GM06990 (cell line): ENCODE results near the gene LACTBL1.

Experiments used
- DNase-seq: peaks from one replicate; pipeline ENCODE4 v3.0.0-alpha.2; 2011; ENCODE audit not compliant: insufficient read length; ENCODE audit errors: extremely low read depth
- H3K27me3 ChIP-seq: replicated peaks from 2 replicates; pipeline ENCODE4 v1.6.0; 2011; ENCODE audit warnings: low read length; ENCODE audit not compliant: control insufficient read depth, insufficient read depth
- H3K36me3 ChIP-seq: 2 replicates; pipeline ENCODE4 v1.5.1; 2011; ENCODE audit warnings: low read length; ENCODE audit not compliant: control insufficient read depth, insufficient read depth
- H3K4me3 ChIP-seq: replicated peaks from 2 replicates; pipeline ENCODE4 v1.5.1; 2011; ENCODE audit warnings: low read depth, mild to moderate bottlenecking, control low read depth, low read length
- CTCF ChIP-seq: IDR thresholded peaks from 2 replicates; pipeline ENCODE4 v1.5.1; 2011; ENCODE audit warnings: low read length, control low read depth, mild to moderate bottlenecking, inconsistent platforms; ENCODE audit not compliant: insufficient read depth, poor library complexity, severe bottlenecking

Gene LACTBL1

GRCh38 chr1:22925111-22925510 is 47.6 kb downstream of the LACTBL1 start:
- no peak overlapping the region for H3K4me3 ChIP-seq
- no peaks in the 10 kb centered on the region; the same call in none of the 2 replicates for H3K27me3 ChIP-seq
- TF ChIP-seq CTCF: no peak
- no peaks in the 10 kb centered on the region for H3K36me3 ChIP-seq
- DNase-seq: no peak

GRCh38 chr1:22922640-22923039 is 50.0 kb downstream of the LACTBL1 start:
- DNase-seq: no peak
- Histone ChIP-seq H3K36me3 (no peaks in the 10 kb centered on the region), H3K27me3 (peaks cover 3% of the 10 kb centered on the region), H3K4me3 (no peak overlapping the region)
- TF ChIP-seq CTCF: no peak

DNA sequence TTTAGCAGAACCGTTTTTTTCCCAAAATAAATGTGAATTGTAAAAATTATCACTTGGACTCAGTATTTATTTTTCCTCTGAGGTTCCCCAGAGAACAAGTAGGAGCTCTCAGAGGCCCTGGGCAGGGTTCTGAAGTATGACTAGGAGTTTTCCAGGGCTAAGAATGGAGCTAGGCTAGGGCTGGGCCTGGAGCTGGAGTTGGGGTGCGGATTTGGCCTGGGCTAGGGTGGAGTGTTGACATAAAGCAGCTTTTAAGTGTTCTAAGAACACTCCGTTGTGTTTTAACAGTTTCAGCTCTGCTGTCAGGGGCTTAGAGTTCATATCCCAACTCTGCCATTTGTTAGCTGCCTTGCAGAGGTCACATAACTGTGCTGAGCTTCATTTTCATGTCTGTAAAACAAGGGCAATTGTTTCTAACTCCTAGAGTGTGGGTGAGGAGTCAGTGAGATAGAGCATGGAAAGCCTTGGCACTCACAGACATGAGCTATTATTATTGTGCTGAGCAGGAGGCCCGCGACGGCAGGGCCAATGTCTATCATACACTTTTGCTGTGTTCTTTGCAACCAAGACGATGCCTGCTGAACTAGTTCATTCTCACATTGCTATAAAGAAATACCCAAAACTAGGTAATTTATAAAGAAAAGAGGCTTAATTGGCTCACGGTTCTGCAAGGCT is 51.1 kb downstream of the LACTBL1 start:
- peaks cover 6% of the 10 kb centered on the region for H3K27me3 ChIP-seq
- DNase-seq: no peak
- no peak for TF ChIP-seq CTCF

GRCh38 chr1:22920734-22921451 is 51.8 kb downstream of the LACTBL1 start:
- no peak for DNase-seq
- no peak overlapping the region for H3K4me3 ChIP-seq
- TF ChIP-seq CTCF: no peak
- H3K27me3 ChIP-seq: peaks cover 6% of the 10 kb centered on the region
- H3K36me3 ChIP-seq: no peaks in the 10 kb centered on the region

More for the DNA sequence above, 51.1 kb downstream of the LACTBL1 start:
- H3K4me3 ChIP-seq: no peak overlapping the region
- no peaks in the 10 kb centered on the region for H3K36me3 ChIP-seq

- peaks cover 9% of the 10 kb centered on the region for H3K27me3 ChIP-seq
- no peak overlapping the region for H3K4me3 ChIP-seq
- DNase-seq: no peak
- no peaks in the 10 kb centered on the region for H3K36me3 ChIP-seq
- TF ChIP-seq CTCF: no peak
Observed at GRCh38 chr1:22920026-22920733, 52.5 kb downstream of the LACTBL1 start.
